ENCODE results near the gene LRIG2.

LRIG2 gene

DNA sequence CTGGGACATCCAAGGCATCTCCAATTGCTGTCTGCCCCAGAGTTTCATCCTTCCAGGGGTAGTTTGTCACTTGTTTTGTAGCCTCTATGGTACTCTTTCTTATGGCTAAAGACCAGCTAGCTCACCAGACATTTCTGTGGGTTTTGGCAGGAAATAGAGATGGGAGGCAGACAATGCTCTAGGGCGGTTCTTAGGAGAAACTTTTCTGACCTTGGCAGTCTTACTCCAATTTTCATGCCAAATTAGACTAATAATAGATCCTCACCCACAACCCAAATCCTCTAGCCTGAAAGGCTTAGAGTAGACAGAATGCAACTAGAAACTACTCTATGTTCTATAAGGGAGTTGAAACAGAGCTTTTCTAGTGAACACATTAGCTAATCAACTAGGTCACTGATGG, 69.8 kb downstream of the LRIG2 start:
- DNase-seq, result no peak
- Histone ChIP-seq H3K79me1 (ENCODE audit: low read length) (peaks cover 33% of the 10 kb centered on the region), H3K79me2 (ENCODE audit: control insufficient read depth, insufficient read depth, low read length, poor library complexity) (no peaks in the 10 kb centered on the region), H4K12ac (ENCODE audit: low read depth, low read length) (no peak overlapping the region), H3K4me3 (ENCODE audit: low read depth, low read length) (no peak overlapping the region), H3K18ac (ENCODE audit: low read length) (peak overlapping the region; percentile 41), H2BK5ac (ENCODE audit: low read depth, low read length, poor library complexity) (peak overlapping the region; percentile 31), H2BK12ac (ENCODE audit: low read length) (peak overlapping the region; percentile 48), H4K91ac (ENCODE audit: low read depth, low read length) (peak overlapping the region; percentile 55), H3K14ac (ENCODE audit: low read length) (peak overlapping the region; percentile 68), H2AFZ (ENCODE audit: insufficient read depth, low read length, poor library complexity) (no peak overlapping the region), H3K27me3 (ENCODE audit: insufficient read depth, low read length) (no peaks in the 10 kb centered on the region), H3K4me1 (ENCODE audit: control insufficient read depth in 1 of 2, insufficient read depth in 2 of 2, low read length in 2 of 2) (peaks cover 21 to 32% of the 10 kb centered on the region in 2 experiments), H2AK5ac (ENCODE audit: low read length) (no peak overlapping the region), H3K9ac (ENCODE audit: low read length) (no peak overlapping the region), H3K23ac (ENCODE audit: low read length) (no peak overlapping the region), H3K9me3 (ENCODE audit: insufficient read depth, low read depth, low read length) (no peaks in the 10 kb centered on the region), H3K27ac (ENCODE audit: low read depth, low read length) (peak overlapping the region; percentile 16), H3K4me2 (ENCODE audit: low read length) (no peak overlapping the region), H2BK120ac (ENCODE audit: insufficient read depth, low read length, poor library complexity) (peak overlapping the region; percentile 56), H3K36me3 (ENCODE audit: control insufficient read depth in 1 of 2, insufficient read depth in 2 of 2, low read length in 2 of 2) (no peaks in the 10 kb centered on the region), H3K4ac (ENCODE audit: low read depth, low read length) (peak overlapping the region; percentile 35), H4K8ac (ENCODE audit: low read depth, low read length) (no peak overlapping the region)
- no CpG with 5 or more reads among the region's 1 CpG for WGBS (ENCODE audit: extremely low coverage, insufficient coverage, insufficient read length)

GRCh38 chr1:113146242-113147072, 73.5 kb downstream of the LRIG2 start:
- Histone ChIP-seq H3K4me1 (ENCODE audit: control insufficient read depth in 1 of 2, insufficient read depth in 2 of 2, low read length in 2 of 2) (peaks cover 20 to 30% of the 10 kb centered on the region in 2 experiments), H3K4me2 (ENCODE audit: low read length) (no peak overlapping the region), H3K79me2 (ENCODE audit: control insufficient read depth, insufficient read depth, low read length, poor library complexity) (no peaks in the 10 kb centered on the region), H3K14ac (ENCODE audit: low read length) (peak overlapping the region; percentile 44), H3K23ac (ENCODE audit: low read length) (no peak overlapping the region), H2AK5ac (ENCODE audit: low read length) (peak overlapping the region; percentile 60), H2BK12ac (ENCODE audit: low read length) (peak overlapping the region; percentile 79), H3K27ac (ENCODE audit: low read depth, low read length) (peak overlapping the region; percentile 92), H3K36me3 (ENCODE audit: control insufficient read depth in 1 of 2, insufficient read depth in 2 of 2, low read length in 2 of 2) (no peaks in the 10 kb centered on the region), H3K9me3 (ENCODE audit: insufficient read depth, low read depth, low read length) (no peaks in the 10 kb centered on the region), H2AFZ (ENCODE audit: insufficient read depth, low read length, poor library complexity) (no peak overlapping the region), H2BK120ac (ENCODE audit: insufficient read depth, low read length, poor library complexity) (peak overlapping the region; percentile 84), H4K8ac (ENCODE audit: low read depth, low read length) (peak overlapping the region; percentile 47), H3K9ac (ENCODE audit: low read length) (no peak overlapping the region), H4K91ac (ENCODE audit: low read depth, low read length) (peak overlapping the region; percentile 92), H3K79me1 (ENCODE audit: low read length) (peaks cover 33% of the 10 kb centered on the region), H3K4ac (ENCODE audit: low read depth, low read length) (peak overlapping the region; percentile 12), H2BK5ac (ENCODE audit: low read depth, low read length, poor library complexity) (peak overlapping the region; percentile 84), H3K27me3 (ENCODE audit: insufficient read depth, low read length) (no peaks in the 10 kb centered on the region), H3K4me3 (ENCODE audit: low read depth, low read length) (no peak overlapping the region), H4K12ac (ENCODE audit: low read depth, low read length) (no peak overlapping the region), H3K18ac (ENCODE audit: low read length) (peak overlapping the region; percentile 83)
- peak; percentile 77 to 84 for DNase-seq
- no CpG with 5 or more reads among the region's 7 CpGs for WGBS (ENCODE audit: extremely low coverage, insufficient coverage, insufficient read length)

DNA sequence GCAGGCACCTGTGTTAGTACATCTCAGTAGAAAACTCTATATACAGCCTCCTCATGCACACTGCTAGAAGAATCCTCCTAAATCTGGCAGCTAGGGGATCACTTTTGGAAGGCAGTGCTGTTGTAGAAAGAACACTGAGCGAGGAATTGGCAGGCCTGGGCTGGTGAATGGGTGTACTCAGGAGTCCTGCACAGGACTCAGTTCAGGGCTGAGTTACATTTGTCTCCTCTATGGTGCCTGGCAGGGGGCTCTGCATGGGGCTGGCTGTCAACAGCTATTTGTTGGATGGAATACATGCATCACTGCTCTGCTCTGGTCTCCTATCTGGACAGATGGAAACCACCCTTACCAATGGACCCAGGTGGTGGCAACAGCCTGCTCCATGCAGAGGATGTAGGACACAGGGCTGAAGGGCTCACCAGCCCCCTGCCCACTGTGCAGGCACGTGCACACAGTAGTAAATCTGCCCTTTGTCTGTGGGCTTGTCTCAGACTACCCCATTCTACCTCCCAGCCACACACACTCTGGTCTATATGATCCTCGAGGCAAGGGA, 74.2 kb downstream of the LRIG2 start:
- Histone ChIP-seq H2BK12ac (ENCODE audit: low read length) (peak overlapping the region; percentile 51), H3K4me1 (ENCODE audit: control insufficient read depth in 1 of 2, insufficient read depth in 2 of 2, low read length in 2 of 2) (peaks cover 18 to 30% of the 10 kb centered on the region in 2 experiments), H3K36me3 (ENCODE audit: control insufficient read depth in 1 of 2, insufficient read depth in 2 of 2, low read length in 2 of 2) (no peaks in the 10 kb centered on the region), H3K9ac (ENCODE audit: low read length) (no peak overlapping the region), H4K12ac (ENCODE audit: low read depth, low read length) (peak overlapping the region; percentile 0), H3K14ac (ENCODE audit: low read length) (peak overlapping the region; percentile 51), H2BK120ac (ENCODE audit: insufficient read depth, low read length, poor library complexity) (peak overlapping the region; percentile 49), H3K4ac (ENCODE audit: low read depth, low read length) (peak overlapping the region; percentile 5), H3K27ac (ENCODE audit: low read depth, low read length) (peak overlapping the region; percentile 83), H3K23ac (ENCODE audit: low read length) (no peak overlapping the region), H3K4me2 (ENCODE audit: low read length) (peak overlapping the region; percentile 6), H3K9me3 (ENCODE audit: insufficient read depth, low read depth, low read length) (no peaks in the 10 kb centered on the region), H2AK5ac (ENCODE audit: low read length) (peak overlapping the region; percentile 32), H3K79me1 (ENCODE audit: low read length) (peaks cover 31% of the 10 kb centered on the region), H3K27me3 (ENCODE audit: insufficient read depth, low read length) (no peaks in the 10 kb centered on the region), H3K18ac (ENCODE audit: low read length) (peak overlapping the region; percentile 27), H4K8ac (ENCODE audit: low read depth, low read length) (peak overlapping the region; percentile 26), H2AFZ (ENCODE audit: insufficient read depth, low read length, poor library complexity) (peak overlapping the region; percentile 13), H4K91ac (ENCODE audit: low read depth, low read length) (peak overlapping the region; percentile 86), H2BK5ac (ENCODE audit: low read depth, low read length, poor library complexity) (peak overlapping the region; percentile 50), H3K4me3 (ENCODE audit: low read depth, low read length) (no peak overlapping the region), H3K79me2 (ENCODE audit: control insufficient read depth, insufficient read depth, low read length, poor library complexity) (no peaks in the 10 kb centered on the region)
- no CpG with 5 or more reads among the region's 3 CpGs for WGBS (ENCODE audit: extremely low coverage, insufficient coverage, insufficient read length)
- DNase-seq, result no peak

DNA sequence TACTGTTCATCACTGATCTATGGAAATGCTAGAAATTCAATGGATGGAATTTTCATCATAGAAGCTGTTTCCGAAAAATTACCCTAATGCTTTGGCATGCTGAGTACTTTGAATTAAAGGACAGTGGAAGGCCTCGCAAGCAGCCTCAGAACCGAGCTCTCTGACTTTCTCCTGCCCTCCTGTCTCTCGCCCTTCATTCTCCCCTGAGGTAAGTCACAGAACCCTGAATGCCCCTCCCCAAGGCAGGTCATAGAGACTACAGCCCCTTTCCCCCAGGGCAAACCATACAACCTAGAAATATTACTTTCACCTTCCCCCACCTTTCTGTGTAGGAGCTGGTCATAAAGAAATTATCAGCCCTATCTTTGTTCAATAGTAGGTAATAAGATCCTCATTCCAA, 74.8 kb downstream of the LRIG2 start:
- Histone ChIP-seq H3K4me1 (ENCODE audit: control insufficient read depth in 1 of 2, insufficient read depth in 2 of 2, low read length in 2 of 2) (peaks cover 18 to 26% of the 10 kb centered on the region in 2 experiments), H3K4ac (ENCODE audit: low read depth, low read length) (peak overlapping the region; percentile 19), H3K18ac (ENCODE audit: low read length) (peak overlapping the region; percentile 45), H2BK120ac (ENCODE audit: insufficient read depth, low read length, poor library complexity) (peak overlapping the region; percentile 97), H4K12ac (ENCODE audit: low read depth, low read length) (no peak overlapping the region), H2AK5ac (ENCODE audit: low read length) (no peak overlapping the region), H3K79me1 (ENCODE audit: low read length) (peaks cover 27% of the 10 kb centered on the region), H4K91ac (ENCODE audit: low read depth, low read length) (peak overlapping the region; percentile 75), H3K9me3 (ENCODE audit: insufficient read depth, low read depth, low read length) (no peaks in the 10 kb centered on the region), H3K4me2 (ENCODE audit: low read length) (no peak overlapping the region), H3K36me3 (ENCODE audit: control insufficient read depth in 1 of 2, insufficient read depth in 2 of 2, low read length in 2 of 2) (no peaks in the 10 kb centered on the region), H3K4me3 (ENCODE audit: low read depth, low read length) (no peak overlapping the region), H3K23ac (ENCODE audit: low read length) (no peak overlapping the region), H2AFZ (ENCODE audit: insufficient read depth, low read length, poor library complexity) (no peak overlapping the region), H3K27me3 (ENCODE audit: insufficient read depth, low read length) (no peaks in the 10 kb centered on the region), H3K27ac (ENCODE audit: low read depth, low read length) (peak overlapping the region; percentile 83), H2BK5ac (ENCODE audit: low read depth, low read length, poor library complexity) (peak overlapping the region; percentile 85), H3K14ac (ENCODE audit: low read length) (no peak overlapping the region), H4K8ac (ENCODE audit: low read depth, low read length) (peak overlapping the region; percentile 2), H3K9ac (ENCODE audit: low read length) (no peak overlapping the region), H3K79me2 (ENCODE audit: control insufficient read depth, insufficient read depth, low read length, poor library complexity) (no peaks in the 10 kb centered on the region), H2BK12ac (ENCODE audit: low read length) (peak overlapping the region; percentile 97)
- peak in 1 of 2 donors; percentile 28 for DNase-seq
- WGBS (ENCODE audit: extremely low coverage, insufficient coverage, insufficient read length), result no CpG with 5 or more reads among the region's 4 CpGs

Data from trophoblast cell (in vitro differentiated cells and primary cell).